BJ (cell line): ENCODE measurements around the gene SH3GL3. TPM values are rescaled to one million over a fixed set of nuclear protein-coding genes. Genes with fewer than 3 reads are reported as not detected.

ENCODE experiments used
- CTCF ChIA-PET: fragments of 350-600 bp; formaldehyde crosslinking; extraction: SDS; loops from one replicate; lab custom pipeline; 2021; ENCODE audit warnings: antibody characterized with exemption, inconsistent platforms; lab: Yijun Ruan, JAX
- POLR2A ChIA-PET: fragments of 300-600 bp; sonication (Branson Sonifier 250); formaldehyde crosslinking; extraction: SDS; loops from one replicate; lab custom pipeline; 2021; ENCODE audit warnings: antibody characterized with exemption; lab: Charles Lee
- DNase-seq: peaks from one replicate; pipeline ENCODE4 v3.0.0-alpha.2; 2011; ENCODE audit warnings: low read depth
- H3K27me3 ChIP-seq: 2 replicates; pipeline ENCODE4 v1.6.0; 2011; ENCODE audit warnings: low read length; ENCODE audit not compliant: control insufficient read depth, insufficient read depth
- H3K36me3 ChIP-seq: 2 replicates; pipeline ENCODE4 v1.5.1; 2011; ENCODE audit warnings: low read length; ENCODE audit not compliant: control insufficient read depth, insufficient read depth
- H3K4me3 ChIP-seq: 2 replicates; pipeline ENCODE4 v1.5.1; 2011; ENCODE audit warnings: low read depth, mild to moderate bottlenecking, control low read depth, low read length
- CTCF ChIP-seq: IDR thresholded peaks from 2 replicates; pipeline ENCODE4 v1.5.1; 2011; ENCODE audit warnings: low read depth, mild to moderate bottlenecking, control low read depth, inconsistent platforms, low read length, moderate library complexity; ENCODE audit not compliant: insufficient read depth
- polyA plus RNA-seq: library from polyadenylated mRNA; depleted of rRNA; stranded (reverse); fragments of >200 nt; gene quantifications from 2 replicates; pipeline ENCODE4 v1.2.3, GENCODE V29; 2011

SH3GL3 gene
- polyA plus RNA-seq, 1 experiment: not detected

DNA sequence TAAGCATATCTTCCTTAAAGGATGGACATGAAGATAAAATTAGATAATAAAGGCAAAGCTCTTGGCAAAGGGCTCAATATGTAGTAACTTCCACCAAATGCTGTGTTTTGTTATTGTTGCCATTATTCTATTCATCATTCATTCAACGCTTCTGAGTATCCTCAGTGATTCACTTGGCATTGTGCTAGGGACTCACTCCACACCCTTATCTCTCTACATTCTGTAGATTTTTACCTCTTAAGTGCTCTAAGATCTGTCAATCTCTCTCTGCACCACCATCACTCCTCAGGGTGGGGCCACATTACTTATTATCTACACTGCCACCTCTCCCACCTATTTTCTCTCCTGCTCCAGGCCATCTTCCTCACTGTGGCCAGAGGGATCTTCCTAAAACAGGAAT is 51.2 kb downstream of the SH3GL3 start:
- DNase-seq: no peak
- Histone ChIP-seq H3K36me3 (no peaks in the 10 kb centered on the region), H3K27me3 (no peaks in the 10 kb centered on the region), H3K4me3 (no peak overlapping the region)
- POLR2A ChIA-PET: no interaction called here
- CTCF ChIA-PET: no interaction called here
- no peak for TF ChIP-seq CTCF

GRCh38 chr15:83498801-83499200 is 51.7 kb downstream of the SH3GL3 start:
- no peak for TF ChIP-seq CTCF
- no peaks in the 10 kb centered on the region for H3K27me3 ChIP-seq
- ChIA-PET POLR2A (no interaction called here), CTCF (no interaction called here)
- H3K4me3 ChIP-seq: no peak overlapping the region
- DNase-seq: no peak
- H3K36me3 ChIP-seq: no peaks in the 10 kb centered on the region

DNA sequence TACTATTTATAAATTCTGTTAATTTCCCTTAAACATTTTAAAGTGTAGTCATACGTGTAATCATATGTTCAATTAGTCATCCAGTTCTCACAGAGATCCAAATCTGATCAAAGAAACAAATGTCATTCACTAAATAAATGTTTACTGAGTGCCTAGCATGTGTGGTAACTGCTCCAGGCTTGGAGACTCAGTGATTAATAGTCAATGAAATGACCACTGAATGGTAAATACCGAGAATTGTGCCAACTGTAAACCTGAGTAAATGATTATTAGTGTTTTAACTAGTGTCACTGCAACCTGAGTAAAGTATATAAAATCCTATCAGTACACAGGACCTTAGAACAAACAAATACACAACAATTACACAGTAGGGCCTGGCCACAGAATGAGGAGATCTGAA is 52.3 kb downstream of the SH3GL3 start:
- no peaks in the 10 kb centered on the region for H3K36me3 ChIP-seq
- TF ChIP-seq CTCF: no peak
- no peaks in the 10 kb centered on the region for H3K27me3 ChIP-seq
- no peak overlapping the region for H3K4me3 ChIP-seq
- DNase-seq: no peak
- ChIA-PET CTCF (no interaction called here), POLR2A (no interaction called here)

GRCh38 chr15:83503595-83504364 is 56.6 kb downstream of the SH3GL3 start:
- Histone ChIP-seq H3K4me3 (no peak overlapping the region), H3K27me3 (no peaks in the 10 kb centered on the region), H3K36me3 (no peaks in the 10 kb centered on the region)
- ChIA-PET CTCF (no interaction called here), POLR2A (no interaction called here)
- DNase-seq: no peak
- TF ChIP-seq CTCF: no peak

DNA sequence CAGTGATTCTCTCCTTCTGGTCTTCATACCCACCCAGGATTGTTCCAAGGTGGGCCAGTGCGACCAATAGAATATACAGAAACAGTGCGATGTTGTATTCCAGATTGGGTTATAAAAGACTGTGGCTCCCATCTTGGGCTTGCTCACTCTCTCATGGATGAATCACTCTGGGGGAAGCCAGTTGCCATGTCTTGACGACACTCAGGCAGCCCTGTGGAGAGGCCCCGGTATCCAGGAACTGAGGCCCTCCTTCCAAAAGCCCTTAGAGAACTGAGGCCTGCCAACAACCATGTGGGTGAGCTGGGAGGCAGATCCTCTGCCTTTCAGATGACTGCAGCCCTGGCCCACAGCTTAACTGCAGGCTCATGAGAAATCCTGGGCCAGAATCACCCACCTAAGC is 57.2 kb downstream of the SH3GL3 start:
- TF ChIP-seq CTCF: no peak
- DNase-seq: no peak
- Histone ChIP-seq H3K27me3 (no peaks in the 10 kb centered on the region), H3K36me3 (no peaks in the 10 kb centered on the region), H3K4me3 (no peak overlapping the region)
- CTCF ChIA-PET: no interaction called here
- POLR2A ChIA-PET: no interaction called here
